Stimulated activated naive B cell treated with anti-CD40 and anti-IgM and Interleukin-4, amounts not matched to agents 10 μg/mL and 1 μg/mL and 100 μg/mL, for 72 hours (primary cell): Measurements from ENCODE around the gene DDX25.

ENCODE experiments used
- ATAC-seq, 2 donors: fragments of 150-1000 bp; cut with Tn5 transposase; replicated peaks; 2 replicates each; pipeline ENCODE4 v1.10.0; 2021; ENCODE audit warnings: moderate library complexity in 1 of 2
- DNase-seq: peaks from one replicate; pipeline ENCODE4 v3.0.0; 2021
- H3K27ac Mint-ChIP-seq: one replicate; pipeline ENCODE4 v1.8.0; 2022; ENCODE audit warnings: mild to moderate bottlenecking, mixed read lengths
- H3K27me3 Mint-ChIP-seq, 2 donors: one replicate each; pipeline ENCODE4 v1.8.0; 2022; ENCODE audit warnings: mixed read lengths in 2 of 2
- H3K36me3 Mint-ChIP-seq, 2 donors: one replicate each; pipeline ENCODE4 v1.8.0; 2022; ENCODE audit warnings: mixed read lengths in 2 of 2, mild to moderate bottlenecking in 1 of 2
- H3K4me1 Mint-ChIP-seq, 2 donors: one replicate each; pipeline ENCODE4 v1.8.0; 2022; ENCODE audit warnings: mixed read lengths in 2 of 2, mild to moderate bottlenecking in 1 of 2
- H3K4me3 Mint-ChIP-seq, 2 donors: one replicate each; pipeline ENCODE4 v1.8.0; 2022; ENCODE audit warnings: mild to moderate bottlenecking in 2 of 2, mixed read lengths in 2 of 2, moderate library complexity in 1 of 2
- H3K9me3 Mint-ChIP-seq, 2 donors: one replicate each; pipeline ENCODE4 v1.8.0; 2022; ENCODE audit warnings: mixed read lengths in 2 of 2, mild to moderate bottlenecking in 1 of 2

The DDX25 gene

DNA sequence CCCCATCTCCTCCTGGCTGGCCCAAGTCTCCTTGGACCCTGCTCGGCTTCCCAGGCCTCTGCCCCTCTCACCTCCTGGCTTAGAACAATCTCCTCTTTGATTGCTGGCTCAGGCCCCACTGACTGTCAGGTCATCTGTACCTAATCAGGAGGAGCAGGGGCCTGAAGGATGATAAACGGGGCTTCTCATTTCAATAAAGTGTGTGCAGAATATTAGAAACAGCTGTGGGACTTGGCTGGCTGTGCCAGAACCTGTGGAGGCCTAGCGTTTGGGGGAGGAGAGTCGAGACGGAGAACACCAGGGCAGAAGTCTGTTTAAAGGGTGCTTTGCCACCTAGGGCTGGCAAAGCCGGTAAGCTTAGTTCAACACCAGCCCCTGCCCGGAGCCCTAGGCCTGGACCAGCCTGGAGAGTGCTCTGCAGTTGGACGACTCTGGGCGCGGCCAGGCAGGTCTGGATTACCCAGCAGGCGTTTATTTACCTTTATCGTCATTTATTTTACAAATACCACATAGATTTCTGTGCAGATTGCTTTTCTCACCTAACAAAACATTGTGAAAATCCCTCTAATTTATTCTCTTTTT is 31.4 kb downstream of the DDX25 start:
- no peak overlapping the region for H3K4me3 Mint-ChIP-seq
- H3K36me3 Mint-ChIP-seq, result no peaks in the 10 kb centered on the region
- DNase-seq (no peak), ATAC-seq (no peak)
- no peaks in the 10 kb centered on the region for H3K9me3 Mint-ChIP-seq
- H3K27me3 Mint-ChIP-seq, result peaks cover 6 to 12% of the 10 kb centered on the region in 2 donors
- no peak overlapping the region for H3K27ac Mint-ChIP-seq
- no peaks in the 10 kb centered on the region for H3K4me1 Mint-ChIP-seq

DNA sequence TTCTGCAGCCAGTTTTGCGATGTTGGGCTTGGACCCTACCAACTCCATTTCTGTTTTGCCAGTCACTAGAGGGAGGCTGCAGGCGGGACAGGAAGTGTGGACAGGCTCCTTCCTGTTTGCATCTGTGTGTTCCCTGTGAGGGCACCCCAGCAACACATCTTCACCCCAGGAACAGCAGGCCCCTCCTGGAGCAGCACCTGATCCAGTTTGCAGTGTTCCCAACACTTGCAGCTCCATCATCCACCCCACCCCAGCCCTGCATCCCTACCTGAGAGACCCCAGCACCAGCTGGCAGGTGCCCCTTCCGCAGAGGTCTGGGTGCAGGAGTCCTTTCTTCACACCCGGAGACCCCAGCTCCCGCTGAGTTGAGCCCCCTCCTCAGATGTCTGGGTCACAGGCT is 34.1 kb downstream of the DDX25 start:
- peaks cover 6 to 7% of the 10 kb centered on the region in 2 donors for H3K27me3 Mint-ChIP-seq
- ATAC-seq (no peak), DNase-seq (no peak)
- H3K36me3 Mint-ChIP-seq, result no peaks in the 10 kb centered on the region
- peaks cover 3 to 6% of the 10 kb centered on the region in 2 donors for H3K4me1 Mint-ChIP-seq
- no peak overlapping the region for H3K4me3 Mint-ChIP-seq
- H3K27ac Mint-ChIP-seq, result no peak overlapping the region
- H3K9me3 Mint-ChIP-seq, result no peaks in the 10 kb centered on the region

DNA sequence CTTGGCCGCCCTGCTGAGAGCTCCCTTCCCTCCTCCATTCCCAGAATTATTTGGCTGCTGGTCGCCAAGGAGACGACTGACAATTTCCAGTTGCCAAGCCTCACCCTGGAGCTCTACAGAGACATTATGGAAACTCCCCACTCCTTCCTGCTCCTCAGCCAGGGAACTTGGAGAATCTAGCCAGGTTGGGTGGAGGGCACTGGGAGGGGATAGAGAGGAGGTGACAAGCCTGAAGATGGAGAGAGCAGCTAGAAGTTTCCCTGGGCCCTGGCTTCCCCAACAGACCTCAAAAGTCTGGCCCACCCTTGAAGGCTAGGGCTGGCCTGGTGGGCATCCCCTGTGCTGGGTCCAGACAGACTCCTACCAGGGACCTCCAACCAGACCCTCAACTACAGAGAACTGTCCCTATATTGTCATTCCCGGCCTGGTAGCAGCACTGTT is 34.8 kb downstream of the DDX25 start:
- ATAC-seq, result no peak
- DNase-seq, result no peak
- Mint-ChIP-seq H3K4me1 (peaks cover 3 to 6% of the 10 kb centered on the region in 2 donors), H3K27me3 (peaks cover 6% of the 10 kb centered on the region in 2 donors), H3K4me3 (no peak overlapping the region), H3K36me3 (no peaks in the 10 kb centered on the region), H3K9me3 (no peaks in the 10 kb centered on the region), H3K27ac (no peak overlapping the region)

DNA sequence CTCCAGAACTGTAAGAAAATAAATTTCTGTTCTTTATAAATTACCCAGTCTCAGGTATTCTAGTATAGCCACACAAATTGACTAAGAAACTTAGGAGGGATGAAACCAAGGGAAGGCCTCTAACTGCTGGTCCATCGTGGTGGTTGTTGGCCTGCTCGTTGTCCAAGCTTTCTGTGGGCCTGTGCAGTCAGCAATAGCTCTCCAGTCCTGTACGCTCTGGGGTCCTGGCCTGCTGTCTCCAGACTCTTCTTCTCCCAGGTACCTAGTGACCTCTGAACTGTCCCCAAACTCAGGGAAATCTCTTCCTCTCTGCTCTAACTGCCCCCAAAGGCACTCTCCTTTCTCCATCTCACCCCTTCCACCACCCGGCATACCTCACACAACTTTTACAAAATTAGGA is 35.8 kb downstream of the DDX25 start:
- Mint-ChIP-seq H3K4me3 (no peak overlapping the region), H3K36me3 (no peaks in the 10 kb centered on the region), H3K4me1 (peaks cover 3 to 6% of the 10 kb centered on the region in 2 donors), H3K27ac (no peak overlapping the region), H3K27me3 (peaks cover 6 to 12% of the 10 kb centered on the region in 2 donors), H3K9me3 (no peaks in the 10 kb centered on the region)
- DNase-seq, result no peak
- no peak for ATAC-seq

DNA sequence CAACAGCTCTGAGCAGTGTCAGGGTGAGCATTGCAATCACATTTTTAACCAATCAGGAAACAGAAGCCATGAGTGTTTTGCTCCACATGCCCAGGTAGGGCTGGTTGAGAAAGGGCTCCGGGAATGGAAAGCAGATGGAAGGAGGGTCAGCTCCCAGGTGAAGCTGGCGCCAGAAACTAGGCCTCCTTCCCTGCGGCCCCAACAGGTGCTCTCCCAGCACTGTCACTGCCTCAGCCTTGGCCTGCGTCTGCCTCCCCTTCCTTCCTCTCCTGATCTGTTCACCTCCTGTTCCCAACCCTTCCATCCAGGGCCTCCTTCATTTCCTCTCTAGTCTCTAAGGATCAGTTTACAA is 36.9 kb downstream of the DDX25 start:
- Mint-ChIP-seq H3K4me1 (peaks cover 3 to 6% of the 10 kb centered on the region in 2 donors), H3K4me3 (no peak overlapping the region), H3K27me3 (peaks cover 6 to 12% of the 10 kb centered on the region in 2 donors), H3K9me3 (no peaks in the 10 kb centered on the region), H3K36me3 (no peaks in the 10 kb centered on the region), H3K27ac (no peak overlapping the region)
- ATAC-seq (no peak), DNase-seq (no peak)

DNA sequence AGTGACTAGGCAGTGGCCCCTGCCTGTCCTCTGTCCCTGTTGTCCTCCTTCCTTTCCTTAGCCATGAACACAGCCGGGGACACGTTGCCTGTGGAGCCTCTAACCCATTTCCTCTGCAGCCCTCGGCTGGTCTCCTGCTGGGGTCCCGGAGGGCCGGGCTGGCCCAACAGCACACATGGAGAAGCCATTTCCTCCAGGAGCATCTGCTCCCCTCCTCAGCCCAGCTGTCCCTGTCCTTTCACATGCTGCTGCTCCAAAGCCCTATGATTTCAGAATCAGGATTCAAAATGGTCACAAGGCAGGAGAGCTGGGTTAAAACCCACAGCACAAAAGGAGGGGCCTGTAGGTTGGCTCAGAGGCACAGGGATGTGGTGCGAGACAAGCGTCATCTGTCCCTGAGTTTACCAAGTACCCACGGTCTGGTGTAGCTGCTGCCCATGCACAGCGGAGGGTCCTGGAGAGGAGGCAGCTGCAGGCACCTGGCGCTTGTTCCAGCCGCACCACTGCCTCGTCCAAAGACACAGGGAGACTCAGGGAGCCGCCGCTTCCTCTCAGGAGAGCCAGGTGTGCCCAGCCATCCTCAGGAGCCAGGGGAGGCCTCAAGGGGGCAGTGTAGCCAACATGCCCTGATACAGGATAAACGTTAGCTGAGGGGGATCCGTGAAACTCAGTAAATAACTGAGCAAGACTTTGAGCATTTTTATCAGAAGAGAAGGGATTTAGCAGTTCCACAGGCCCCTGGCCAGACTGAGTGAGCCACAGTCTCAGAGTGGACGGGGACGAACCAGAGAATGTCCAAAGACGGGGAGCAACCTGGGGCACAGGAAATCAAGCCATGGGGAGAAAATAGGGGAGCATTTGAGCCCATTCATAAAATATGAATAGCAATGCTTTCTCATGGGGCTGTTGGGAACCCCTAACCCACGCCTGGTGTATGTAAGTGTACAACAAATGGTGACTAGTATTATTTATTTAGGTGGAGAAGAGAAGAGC is 37.6 kb downstream of the DDX25 start:
- peak; percentile 54 to 61 for ATAC-seq
- DNase-seq, result no peak
- Mint-ChIP-seq H3K4me3 (no peak overlapping the region), H3K4me1 (peaks cover 3 to 6% of the 10 kb centered on the region in 2 donors), H3K27ac (no peak overlapping the region), H3K9me3 (no peaks in the 10 kb centered on the region), H3K27me3 (peaks cover 6 to 12% of the 10 kb centered on the region in 2 donors), H3K36me3 (no peaks in the 10 kb centered on the region)

DNA sequence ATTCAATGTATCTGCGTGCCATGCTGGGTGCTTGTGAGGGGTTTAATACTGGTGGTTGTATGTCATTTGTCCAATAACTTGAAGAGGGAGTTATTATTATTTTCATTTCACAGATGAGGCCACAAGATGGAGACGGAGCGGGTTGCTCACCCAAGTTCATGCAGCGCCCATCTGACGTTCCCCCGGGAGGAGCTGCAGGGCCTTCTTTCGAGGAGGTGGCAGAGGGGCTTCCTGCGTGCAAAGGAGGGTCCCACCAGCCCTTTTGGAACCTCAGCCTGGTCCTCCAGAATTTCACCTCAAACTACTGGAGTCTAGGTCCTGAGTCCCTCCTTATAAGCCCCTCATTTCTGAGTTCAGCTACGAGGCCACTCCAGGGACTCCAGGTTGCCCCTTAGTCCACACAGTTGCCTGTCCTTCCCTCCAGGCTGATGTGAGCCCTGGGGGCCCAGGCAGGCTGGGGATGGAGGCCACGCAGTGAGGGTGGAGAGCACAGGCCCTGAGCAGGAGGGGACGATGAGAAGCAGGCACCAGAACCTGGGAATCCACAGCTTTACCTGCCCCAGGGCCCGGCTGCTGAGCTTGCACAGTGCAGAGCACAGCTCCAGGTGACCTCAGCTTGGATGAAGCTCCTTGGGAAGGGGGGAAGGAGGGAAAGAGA is 38.6 kb downstream of the DDX25 start:
- no peak for DNase-seq
- peaks cover 6 to 12% of the 10 kb centered on the region in 2 donors for H3K27me3 Mint-ChIP-seq
- H3K36me3 Mint-ChIP-seq, result no peaks in the 10 kb centered on the region
- ATAC-seq, result no peak
- no peak overlapping the region for H3K4me3 Mint-ChIP-seq
- peaks cover 3 to 6% of the 10 kb centered on the region in 2 donors for H3K4me1 Mint-ChIP-seq
- no peak overlapping the region for H3K27ac Mint-ChIP-seq
- no peaks in the 10 kb centered on the region for H3K9me3 Mint-ChIP-seq

DNA sequence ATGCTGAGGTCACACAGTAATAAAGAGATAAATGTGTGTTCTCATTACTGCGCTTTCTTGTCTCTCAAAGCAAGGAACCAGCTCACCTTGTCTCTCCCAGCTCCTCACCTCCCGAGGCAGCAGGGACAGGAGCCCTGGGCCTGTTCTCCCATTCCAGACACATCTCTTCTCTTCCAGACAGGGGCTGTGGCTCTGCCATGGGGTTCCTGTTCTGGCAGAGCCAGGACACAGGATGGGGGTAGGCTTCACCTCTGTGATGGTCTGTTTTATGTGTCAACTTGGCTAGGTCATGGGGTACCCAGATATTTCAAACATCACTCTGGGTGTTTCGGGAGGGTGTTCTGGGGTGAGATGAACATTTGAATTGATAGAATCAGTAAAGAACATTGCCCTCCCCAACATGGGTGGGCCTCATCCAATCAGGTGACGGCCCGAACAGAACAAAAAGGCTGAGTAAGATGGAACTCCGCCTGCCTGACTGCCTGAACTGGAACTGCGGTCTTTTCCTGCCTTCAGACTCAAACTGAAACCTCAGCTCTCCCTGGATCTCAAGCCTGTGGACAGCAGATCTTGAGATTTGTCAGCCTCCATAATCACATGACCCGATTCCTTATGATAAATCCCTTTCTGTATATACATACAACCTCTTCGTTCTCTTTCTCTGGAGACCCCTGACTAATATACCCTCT is 39.5 kb downstream of the DDX25 start:
- no peaks in the 10 kb centered on the region for H3K36me3 Mint-ChIP-seq
- ATAC-seq (no peak), DNase-seq (no peak)
- peaks cover 3 to 6% of the 10 kb centered on the region in 2 donors for H3K4me1 Mint-ChIP-seq
- H3K27ac Mint-ChIP-seq, result no peak overlapping the region
- peaks cover 6 to 12% of the 10 kb centered on the region in 2 donors for H3K27me3 Mint-ChIP-seq
- no peak overlapping the region for H3K4me3 Mint-ChIP-seq
- no peaks in the 10 kb centered on the region for H3K9me3 Mint-ChIP-seq

DNA sequence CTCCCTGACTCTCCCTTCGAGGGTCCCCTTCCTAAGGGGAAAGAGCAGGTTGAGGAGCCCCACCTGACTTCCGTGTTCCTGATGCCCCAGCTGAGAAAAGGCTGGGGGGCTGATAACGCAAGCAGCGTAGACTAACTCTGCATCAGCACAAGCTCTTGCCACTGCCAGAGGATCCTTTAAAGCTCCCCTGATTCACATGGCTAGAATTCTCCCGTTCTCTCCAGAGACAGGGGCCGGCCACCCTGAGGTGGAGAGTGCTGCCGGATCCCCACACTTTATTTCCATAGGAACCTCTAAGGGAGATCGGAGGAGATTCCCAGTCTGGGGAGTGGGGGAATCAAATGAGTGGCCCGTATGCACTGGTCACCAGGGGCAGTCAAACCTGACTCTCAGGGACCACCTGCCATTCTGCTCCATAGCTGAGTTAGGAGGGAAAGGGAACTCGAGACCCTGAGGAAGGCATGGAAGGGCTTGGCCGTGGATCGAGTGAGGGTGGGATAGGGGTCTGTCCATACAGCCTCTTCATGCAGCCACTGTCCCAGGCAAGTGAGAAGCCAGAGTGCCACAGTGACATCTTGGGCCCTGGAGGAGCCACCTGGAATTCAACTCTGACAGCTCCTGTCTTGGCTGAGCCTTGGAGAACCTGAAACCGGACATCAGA is 40.2 kb downstream of the DDX25 start:
- Mint-ChIP-seq H3K4me3 (no peak overlapping the region), H3K9me3 (no peaks in the 10 kb centered on the region), H3K27me3 (peaks cover 6 to 12% of the 10 kb centered on the region in 2 donors), H3K27ac (no peak overlapping the region), H3K4me1 (peaks cover 3 to 6% of the 10 kb centered on the region in 2 donors), H3K36me3 (no peaks in the 10 kb centered on the region)
- ATAC-seq (no peak), DNase-seq (no peak)

DNA sequence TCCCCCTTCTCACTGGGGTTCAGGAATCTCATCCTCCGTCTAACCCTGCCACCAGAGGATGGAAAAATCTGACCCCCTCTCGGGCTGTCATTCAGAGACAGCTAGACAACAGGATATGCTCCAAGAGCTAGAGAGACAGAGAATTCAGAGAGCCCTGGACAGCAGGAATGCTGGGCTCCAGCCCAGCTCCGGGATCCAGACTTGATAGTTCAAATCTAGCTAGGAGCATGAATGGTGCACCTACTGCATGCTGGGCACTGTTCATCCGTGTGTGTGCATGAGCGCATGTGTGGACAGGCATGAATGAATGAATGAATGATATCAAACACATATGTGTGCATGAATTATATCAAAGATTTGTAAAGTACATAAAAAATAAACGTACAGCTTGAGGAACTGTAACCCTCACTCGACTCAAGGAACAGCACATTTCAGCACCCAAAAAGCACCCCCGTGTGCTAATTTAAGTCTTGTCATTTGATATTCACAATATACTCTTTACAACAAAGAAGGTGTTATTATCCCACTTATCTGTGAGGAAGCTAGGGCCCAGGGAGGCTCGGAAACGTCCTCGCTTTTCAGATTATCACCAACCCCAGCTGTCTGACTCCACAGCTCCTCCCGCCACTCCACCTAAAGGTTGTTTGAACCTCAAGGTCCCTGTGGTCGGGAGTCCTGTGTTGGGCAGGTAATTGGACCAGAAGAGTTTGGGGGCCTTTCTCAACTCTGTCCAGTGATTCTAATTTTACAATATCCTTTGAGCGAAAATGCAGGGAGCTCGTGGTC is 40.9 kb downstream of the DDX25 start:
- Mint-ChIP-seq H3K9me3 (no peaks in the 10 kb centered on the region), H3K27ac (no peak overlapping the region), H3K36me3 (no peaks in the 10 kb centered on the region), H3K4me3 (no peak overlapping the region), H3K27me3 (peaks cover 6 to 12% of the 10 kb centered on the region in 2 donors), H3K4me1 (peaks cover 3 to 6% of the 10 kb centered on the region in 2 donors)
- ATAC-seq, result no peak
- no peak for DNase-seq

DNA sequence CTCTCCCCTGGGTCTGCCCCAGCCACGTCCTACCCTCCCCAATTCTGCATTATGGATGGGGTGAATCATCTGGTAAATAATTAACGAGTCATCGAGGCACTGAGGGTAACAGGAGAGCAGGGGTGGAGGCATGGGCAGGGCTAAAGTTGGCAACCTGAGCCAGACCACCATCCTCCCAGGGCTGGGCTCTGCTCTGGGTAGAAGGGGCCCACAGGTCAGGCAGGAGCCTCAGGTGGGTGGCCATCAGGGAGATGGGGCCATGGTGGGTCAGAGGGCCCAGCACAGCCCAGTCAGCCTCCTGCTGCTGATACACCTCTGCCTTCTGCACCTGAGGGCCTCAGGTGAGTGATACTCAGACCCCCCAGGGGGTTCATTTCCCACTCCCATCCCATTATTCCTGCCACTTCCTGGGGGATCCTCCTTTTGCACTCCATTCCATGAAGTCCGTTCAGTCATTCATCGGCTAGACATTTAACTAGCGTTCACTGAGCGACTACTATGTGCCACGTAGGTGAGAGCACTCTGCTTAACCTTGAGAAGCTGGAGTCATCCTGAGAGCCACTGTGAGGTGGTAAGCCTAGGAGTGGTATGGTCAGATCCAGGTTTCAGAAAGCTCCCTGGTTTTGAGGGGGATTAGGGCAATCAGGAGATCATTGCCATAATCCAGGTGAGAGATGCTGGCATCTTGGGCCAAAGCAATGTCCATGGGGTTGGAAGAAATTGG is 41.7 kb downstream of the DDX25 start, which contains the start of gene VSIG10L2:
Gene VSIG10L2, plus strand, starts transcription at position 248 of the 724 bp plus-strand sequence. Its CDS starts 12 bp downstream, at position 260.
- Mint-ChIP-seq H3K36me3 (no peaks in the 10 kb centered on the region), H3K4me3 (no peak within 1 kb of the TSS), H3K4me1 (peaks cover 3 to 6% of the 10 kb centered on the region in 2 donors), H3K27ac (no peak within 1 kb of the TSS), H3K27me3 (peaks cover 6 to 12% of the 10 kb centered on the region in 2 donors), H3K9me3 (no peaks in the 10 kb centered on the region)
- DNase-seq, result no peak
- no peak for ATAC-seq

DNA sequence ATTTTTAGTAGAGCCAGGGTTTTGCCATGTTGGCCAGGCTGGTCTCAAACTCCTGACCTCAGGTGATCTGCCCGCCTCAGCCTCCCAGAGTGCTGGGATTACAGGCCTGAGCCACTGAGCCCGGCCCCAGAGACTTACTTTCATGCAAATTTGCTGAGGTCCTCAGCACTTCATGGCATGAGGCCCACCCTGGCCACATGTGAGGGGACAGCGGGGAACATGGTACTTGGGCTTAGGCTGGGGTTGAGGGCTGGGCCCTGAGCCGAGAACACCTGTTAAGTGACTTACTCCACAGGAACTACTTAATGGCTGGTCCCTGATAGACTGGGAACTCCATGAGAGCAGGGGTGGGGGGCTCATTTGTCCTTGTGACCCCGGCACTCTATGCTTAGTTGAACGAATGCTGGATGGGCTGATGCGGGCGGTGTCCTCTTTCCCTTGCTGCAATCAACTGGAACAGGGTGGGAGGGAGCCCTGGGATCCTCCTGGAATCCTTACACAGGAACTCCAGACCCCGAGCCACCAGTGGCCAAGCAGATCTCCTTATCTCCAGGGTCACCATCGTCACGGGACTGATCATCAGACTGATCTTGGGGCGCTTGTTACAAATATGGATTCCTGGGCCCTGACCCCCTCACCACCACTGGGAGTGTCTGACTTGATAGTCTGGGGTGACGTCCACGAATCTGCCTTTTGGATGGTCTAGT is 42.6 kb downstream of the DDX25 start:
- no peak for DNase-seq
- Mint-ChIP-seq H3K27me3 (peaks cover 10 to 18% of the 10 kb centered on the region in 2 donors), H3K36me3 (no peaks in the 10 kb centered on the region), H3K9me3 (no peaks in the 10 kb centered on the region), H3K4me1 (peaks cover 3 to 5% of the 10 kb centered on the region in 2 donors), H3K27ac (no peak overlapping the region), H3K4me3 (no peak overlapping the region)
- no peak for ATAC-seq
